ENCODE data around the gene DOCK11.
"Not testable (repeated sequence)": the region's sequence is repeated elsewhere in the genome, so short reads cannot be mapped to it uniquely, and the experiment has no call there.

Gene DOCK11

DNA sequence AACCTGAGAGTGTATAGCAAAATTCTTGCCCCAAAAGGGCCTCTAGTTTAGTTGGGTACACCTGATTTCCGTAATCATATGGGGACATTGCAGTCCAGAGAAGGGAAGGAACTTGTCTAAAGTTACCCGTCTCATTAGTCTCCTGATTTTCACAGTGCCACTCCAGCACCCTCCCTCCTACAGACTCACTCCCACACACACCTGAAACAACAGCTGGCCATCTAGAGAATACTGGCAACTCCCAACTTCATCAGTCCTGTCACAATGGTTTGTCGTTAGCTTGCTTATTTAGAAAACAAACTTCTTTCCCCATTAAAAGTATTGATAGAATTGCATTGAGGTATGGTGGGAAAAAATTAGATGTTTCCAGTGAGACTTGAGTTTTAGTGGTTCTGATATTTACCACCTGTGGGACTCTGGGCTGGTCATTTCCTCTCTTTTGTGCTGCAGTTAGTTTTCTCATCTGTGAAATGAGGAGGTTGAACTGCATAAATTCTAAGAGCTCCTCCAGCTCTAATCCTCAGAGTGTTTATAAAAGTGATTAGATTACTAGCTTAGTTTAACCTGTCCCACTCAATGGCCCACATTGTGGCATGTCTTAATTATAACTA lies 233.5 kb downstream of the DOCK11 start:
- DNase-seq (ENCODE audit: low read depth in 2 of 3, low spot score in 1 of 3): no peak

GRCh38 chrX:118730500-118731247 lies 235.1 kb downstream of the DOCK11 start:
- no peak for DNase-seq (ENCODE audit: low read depth in 2 of 3, low spot score in 1 of 3)

DNA sequence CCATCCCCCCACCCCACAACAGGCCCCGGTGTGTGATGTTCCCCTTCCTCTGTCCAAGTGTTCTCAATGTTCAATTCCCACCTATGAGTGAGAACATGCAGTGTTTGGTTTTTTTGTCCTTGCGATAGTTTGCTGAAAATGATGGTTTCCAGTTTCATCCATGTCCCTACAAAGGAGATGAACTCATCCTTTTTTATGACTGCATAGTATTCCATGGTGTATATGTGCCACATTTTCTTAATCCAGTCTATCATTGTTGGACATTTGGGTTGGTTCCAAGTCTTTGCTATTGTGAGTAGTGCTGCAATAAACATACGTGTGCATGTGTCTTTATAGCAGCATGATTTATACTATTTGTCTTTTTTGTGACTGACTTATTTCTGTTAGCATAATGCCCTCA lies 236.9 kb downstream of the DOCK11 start:
- not testable (repeated sequence) for DNase-seq (ENCODE audit: low read depth in 2 of 3, low spot score in 1 of 3)

- no peak for DNase-seq (ENCODE audit: low read depth in 2 of 3, low spot score in 1 of 3)
These were observed 239.3 kb downstream of the DOCK11 start for GRCh38 chrX:118734909-118735308.

Measured in stimulated activated CD4-positive, alpha-beta T cell treated with anti-CD3 and anti-CD28 coated beads, Interleukin-12 subunit alpha, Interleukin-12 subunit beta, amount 100 ng/mL, for 48 hours (primary cell).